Large intestine (tissue), 3 donors: ENCODE measurements around the gene THAP10. TPM values are rescaled to one million over a fixed set of nuclear protein-coding genes. Genes with fewer than 3 reads are reported as not detected.

ENCODE experiments used
- DNase-seq, 2 donors: peaks; one replicate each; pipeline versions ENCODE4 v3.0.0 to v3.0.0-alpha.2; 2013
- H3K27ac ChIP-seq: one replicate; pipeline ENCODE4 v1.5.1; 2013; ENCODE audit warnings: low read length
- H3K27me3 ChIP-seq: 2 replicates; pipeline ENCODE4 v1.6.1; 2013; ENCODE audit warnings: low read length; ENCODE audit not compliant: control insufficient read depth, insufficient read depth
- H3K36me3 ChIP-seq: 2 replicates; pipeline ENCODE4 v1.6.1; 2013; ENCODE audit warnings: low read length; ENCODE audit not compliant: control insufficient read depth, insufficient read depth
- H3K4me1 ChIP-seq: one replicate; pipeline ENCODE4 v1.6.1; 2013; ENCODE audit warnings: low read length; ENCODE audit not compliant: control insufficient read depth, insufficient read depth
- H3K4me3 ChIP-seq: one replicate; pipeline ENCODE4 v1.5.1; 2013; ENCODE audit warnings: low read length
- H3K9me3 ChIP-seq: one replicate; pipeline ENCODE4 v1.6.1; 2013; ENCODE audit warnings: mild to moderate bottlenecking, low read depth, low read length, moderate library complexity; ENCODE audit not compliant: control insufficient read depth
- WGBS: methylation state at CpG from one replicate; pipeline ENCODE4 v1.1.5; 2013; ENCODE audit warnings: low lambda C conversion rate; ENCODE audit not compliant: insufficient coverage; 5-methylcytosine and 5-hydroxymethylcytosine counted together
- polyA plus RNA-seq: library from polyadenylated mRNA; unstranded; fragments of 120-200 nt; gene quantifications from one replicate; pipeline ENCODE4 v1.2.1, GENCODE V29; 2013

The THAP10 gene
- polyA plus RNA-seq, 1 donor, result 2.6 TPM

- DNase-seq, result no peak
- peaks cover 5% of the 10 kb centered on the region for H3K9me3 ChIP-seq
- H3K27ac ChIP-seq, result no peak overlapping the region
- no peaks in the 10 kb centered on the region for H3K36me3 ChIP-seq
- H3K4me3 ChIP-seq, result no peak overlapping the region
- no CpG with 5 or more reads among the region's 1 CpG for WGBS
- no peaks in the 10 kb centered on the region for H3K27me3 ChIP-seq
- H3K4me1 ChIP-seq, result no peaks in the 10 kb centered on the region
Measured at GRCh38 chr15:70920981-70921696, 28.9 kb upstream of the THAP10 start.

- no peaks in the 10 kb centered on the region for H3K27me3 ChIP-seq
- H3K4me3 ChIP-seq, result no peak overlapping the region
- peaks cover 5% of the 10 kb centered on the region for H3K9me3 ChIP-seq
- no peaks in the 10 kb centered on the region for H3K36me3 ChIP-seq
- H3K27ac ChIP-seq, result no peak overlapping the region
- WGBS, result no CpG with 5 or more reads among the region's 6 CpGs
- DNase-seq, result no peak
- no peaks in the 10 kb centered on the region for H3K4me1 ChIP-seq
Measured at GRCh38 chr15:70917955-70918354, 25.7 kb upstream of the THAP10 start.

GRCh38 chr15:70916531-70916930 is 24.3 kb upstream of the THAP10 start:
- Histone ChIP-seq H3K27ac (no peak overlapping the region), H3K4me3 (no peak overlapping the region), H3K27me3 (no peaks in the 10 kb centered on the region), H3K4me1 (peaks cover 3% of the 10 kb centered on the region), H3K9me3 (peaks cover 5% of the 10 kb centered on the region), H3K36me3 (no peaks in the 10 kb centered on the region)
- WGBS, result no CpG with 5 or more reads among the region's 10 CpGs
- no peak for DNase-seq

GRCh38 chr15:70912187-70912586 is 20.0 kb upstream of the THAP10 start:
- peak; percentile 7 to 49 for DNase-seq
- 33% methylated on average over 1 of the region's 1 CpG for WGBS
- Histone ChIP-seq H3K27me3 (no peaks in the 10 kb centered on the region), H3K36me3 (peaks cover 4% of the 10 kb centered on the region), H3K9me3 (peaks cover 17% of the 10 kb centered on the region), H3K4me1 (peaks cover 4% of the 10 kb centered on the region), H3K27ac (no peak overlapping the region), H3K4me3 (no peak overlapping the region)

GRCh38 chr15:70910958-70911357 is 18.7 kb upstream of the THAP10 start:
- peak overlapping the region; percentile 28 for H3K27ac ChIP-seq
- H3K4me1 ChIP-seq, result peaks cover 4% of the 10 kb centered on the region
- 40% methylated on average over 1 of the region's 1 CpG for WGBS
- no peak overlapping the region for H3K4me3 ChIP-seq
- peaks cover 12% of the 10 kb centered on the region for H3K9me3 ChIP-seq
- DNase-seq, result peak; percentile 15 to 49
- H3K36me3 ChIP-seq, result peaks cover 6% of the 10 kb centered on the region
- no peaks in the 10 kb centered on the region for H3K27me3 ChIP-seq

- no CpG with 5 or more reads among the region's 5 CpGs for WGBS
- no peak overlapping the region for H3K4me3 ChIP-seq
Measured at GRCh38 chr15:70907784-70908471, 15.7 kb upstream of the THAP10 start.

GRCh38 chr15:70906842-70907241 is 14.6 kb upstream of the THAP10 start:
- peaks cover 6% of the 10 kb centered on the region for H3K36me3 ChIP-seq
- H3K27me3 ChIP-seq, result no peaks in the 10 kb centered on the region
- no peak overlapping the region for H3K27ac ChIP-seq
- DNase-seq, result no peak
- H3K9me3 ChIP-seq, result peaks cover 12% of the 10 kb centered on the region
- H3K4me1 ChIP-seq, result peaks cover 12% of the 10 kb centered on the region
- H3K4me3 ChIP-seq, result no peak overlapping the region

More at GRCh38 chr15:70907784-70908471, 15.7 kb upstream of the THAP10 start:
- Histone ChIP-seq H3K9me3 (peaks cover 12% of the 10 kb centered on the region), H3K36me3 (peaks cover 6% of the 10 kb centered on the region), H3K4me1 (peaks cover 4% of the 10 kb centered on the region), H3K27ac (no peak overlapping the region), H3K27me3 (no peaks in the 10 kb centered on the region)
- DNase-seq, result no peak

- no CpG with 5 or more reads among the region's 1 CpG for WGBS
- H3K36me3 ChIP-seq, result peaks cover 2% of the 10 kb centered on the region
- peak; percentile 94 to 96 for DNase-seq
- H3K4me3 ChIP-seq, result no peak overlapping the region
- no peaks in the 10 kb centered on the region for H3K9me3 ChIP-seq
- peak overlapping the region; percentile 95 for H3K27ac ChIP-seq
- peaks cover 11% of the 10 kb centered on the region for H3K4me1 ChIP-seq
- no peaks in the 10 kb centered on the region for H3K27me3 ChIP-seq
Measured at GRCh38 chr15:70902107-70902506, 9.9 kb upstream of the THAP10 start.

- Histone ChIP-seq H3K27me3 (no peaks in the 10 kb centered on the region), H3K4me1 (no peaks in the 10 kb centered on the region), H3K27ac (peak overlapping the region; percentile 62), H3K36me3 (no peaks in the 10 kb centered on the region), H3K9me3 (no peaks in the 10 kb centered on the region), H3K4me3 (peak overlapping the region; percentile 57)
- DNase-seq, result no peak
- no CpG with 5 or more reads among the region's 10 CpGs for WGBS
Measured at GRCh38 chr15:70892912-70893560, 803 bp upstream of the THAP10 start.

- no peaks in the 10 kb centered on the region for H3K9me3 ChIP-seq
- no peak overlapping the region for H3K27ac ChIP-seq
- H3K36me3 ChIP-seq, result no peaks in the 10 kb centered on the region
- DNase-seq, result no peak
- no peak overlapping the region for H3K4me3 ChIP-seq
- H3K27me3 ChIP-seq, result no peaks in the 10 kb centered on the region
- no peaks in the 10 kb centered on the region for H3K4me1 ChIP-seq
- 100% methylated on average over 1 of the region's 2 CpGs for WGBS
Measured at GRCh38 chr15:70882361-70882760, 9.9 kb downstream of the THAP10 start.
